HCT116 (cell line): ENCODE data around the gene RALGPS1. TPM values are rescaled to one million over a fixed set of nuclear protein-coding genes. Genes with fewer than 3 reads are reported as not detected.

Source experiments
- ATAC-seq: fragments of 200-7000 bp; cut with Tn5 transposase; 2 replicates; pipeline ENCODE4 v1.9.1; 2020; ENCODE audit warnings: mild to moderate bottlenecking, moderate library complexity
- BruUV-seq: library from RNA; stranded (reverse); fragments of 400-500 nt; replicated peaks from 2 replicates; lab custom pipeline; 2021; lab: Mats Ljungman, UMichigan
- CTCF ChIA-PET: fragments of 300-600 bp; sonication (Branson Sonifier 250); formaldehyde crosslinking; loops from one replicate; lab custom pipeline; 2021; ENCODE audit warnings: antibody characterized with exemption; lab: Charles Lee
- POLR2A ChIA-PET: fragments of 300-600, 350-600 bp; sonication (Branson Sonifier 250); formaldehyde crosslinking; loops from one replicate; lab custom pipeline; 2021; ENCODE audit warnings: antibody characterized with exemption; lab: Charles Lee
- RAD21 ChIA-PET, 2 experiments: fragments of 300-600 bp; sonication (Branson Sonifier 250); formaldehyde crosslinking; loops; one replicate each; lab custom pipeline; 2023; ENCODE audit warnings: low total read pairs in 2 of 2; ENCODE audit not compliant: uncharacterized antibody in 2 of 2, unreplicated experiment in 2 of 2, low non-redundant PET in 1 of 2; lab: Charles Lee
- DNase-seq: peaks from one replicate; pipeline ENCODE4 v3.0.0-alpha.2; 2010; ENCODE audit warnings: low read depth, low spot score
- H2AFZ ChIP-seq: fragments of 200-600 bp; shearing (Covaris generic), sonication (generic); 2 replicates; pipeline ENCODE4 v1.6.1; 2017; ENCODE audit warnings: low read depth, mixed run types, mixed read lengths, antibody characterized with exemption, low read length; ENCODE audit not compliant: poor library complexity, severe bottlenecking
- H3K27ac ChIP-seq: 2 replicates; pipeline ENCODE4 v1.5.1; 2012; ENCODE audit warnings: low read depth, low read length
- H3K27me3 ChIP-seq: fragments of 200-600 bp; sonication (generic); 2 replicates; pipeline ENCODE4 v1.6.1; 2016; ENCODE audit warnings: mixed run types, low read length, mixed read lengths; ENCODE audit not compliant: insufficient read depth
- H3K36me3 ChIP-seq, 2 experiments: fragments of 200-500 bp in 1 of 2; fragments of 200-600 bp in 1 of 2; sonication (Bioruptor generic) in 1 of 2; sonication (generic) in 1 of 2; 2 replicates each; pipeline versions ENCODE4 v1.5.1 to v1.6.1; 2014 to 2016; ENCODE audit warnings: low read length in 2 of 2, inconsistent platforms in 1 of 2, mixed read lengths in 1 of 2, mixed run types in 1 of 2; ENCODE audit not compliant: insufficient read depth in 2 of 2, control insufficient read depth in 1 of 2
- H3K4me1 ChIP-seq, 2 experiments: fragments of 200-600 bp in 1 of 2; sonication (generic) in 1 of 2; 2 replicates each; pipeline versions ENCODE4 v1.5.1 to v1.6.1; 2012 to 2017; ENCODE audit warnings: low read length in 2 of 2, inconsistent platforms in 1 of 2, mild to moderate bottlenecking in 1 of 2, mixed read lengths in 1 of 2, mixed run types in 1 of 2, moderate library complexity in 1 of 2; ENCODE audit not compliant: insufficient read depth in 2 of 2, control insufficient read depth in 1 of 2
- H3K4me2 ChIP-seq: fragments of 200-600 bp; sonication (generic); 2 replicates; pipeline ENCODE4 v1.6.1; 2017; ENCODE audit warnings: mixed run types, low read length, mixed read lengths
- H3K4me3 ChIP-seq, 2 experiments: fragments of 200-600 bp in 1 of 2; sonication (generic) in 1 of 2; replicated peaks in 1 of 2; 2 replicates each; pipeline ENCODE4 v1.5.1; 2011 to 2016; ENCODE audit warnings: low read length in 2 of 2, control low read depth in 1 of 2, low read depth in 1 of 2, mild to moderate bottlenecking in 1 of 2, mixed read lengths in 1 of 2, mixed run types in 1 of 2
- H3K79me2 ChIP-seq: fragments of 200-600 bp; sonication (generic); 2 replicates; pipeline ENCODE4 v1.6.1; 2017; ENCODE audit warnings: mild to moderate bottlenecking, mixed run types, low read length, moderate library complexity, mixed read lengths; ENCODE audit not compliant: insufficient read depth
- H3K9ac ChIP-seq: fragments of 200-600 bp; sonication (generic); 2 replicates; pipeline ENCODE4 v1.6.1; 2016; ENCODE audit warnings: low read length, mixed read lengths
- H3K9me2 ChIP-seq: fragments of 200-600 bp; sonication (generic), shearing (Covaris generic); 2 replicates; pipeline ENCODE4 v1.6.1; 2017; ENCODE audit warnings: mixed run types, mild to moderate bottlenecking, moderate library complexity; ENCODE audit not compliant: insufficient read depth
- H3K9me3 ChIP-seq, 2 experiments: fragments of 200-500 bp in 1 of 2; fragments of 200-600 bp in 1 of 2; sonication (Bioruptor generic) in 1 of 2; sonication (generic) in 1 of 2; 2 replicates each; pipeline ENCODE4 v1.6.1; 2014 to 2017; ENCODE audit warnings: low read length in 2 of 2, mixed read lengths in 2 of 2, inconsistent platforms in 1 of 2, low read depth in 1 of 2, mild to moderate bottlenecking in 1 of 2, mixed run types in 1 of 2, moderate library complexity in 1 of 2; ENCODE audit not compliant: control insufficient read depth in 1 of 2, insufficient read depth in 1 of 2
- H4K20me1 ChIP-seq: fragments of 200-600 bp; sonication (generic), shearing (Covaris generic); 2 replicates; pipeline ENCODE4 v1.6.1; 2017; ENCODE audit warnings: mixed run types, mild to moderate bottlenecking, moderate library complexity; ENCODE audit not compliant: insufficient read depth
- EGR1 ChIP-seq: IDR thresholded peaks from 2 replicates; pipeline ENCODE4 v1.6.1; 2012; ENCODE audit warnings: low read depth
- ELF1 ChIP-seq: IDR thresholded peaks from 2 replicates; pipeline ENCODE4 v1.6.1; 2012; ENCODE audit warnings: low read depth, borderline replicate concordance
- EZH2phosphoT487 ChIP-seq: fragments of 200-600 bp; IDR thresholded peaks from 2 replicates; pipeline ENCODE4 v1.6.1; 2018; ENCODE audit warnings: antibody characterized with exemption, borderline replicate concordance
- FOSL1 ChIP-seq: IDR thresholded peaks from 2 replicates; pipeline ENCODE4 v1.6.1; 2012; ENCODE audit warnings: low read depth
- JUND ChIP-seq: IDR thresholded peaks from 2 replicates; pipeline ENCODE4 v1.6.1; 2012
- MAX ChIP-seq: IDR thresholded peaks from 2 replicates; pipeline ENCODE4 v1.6.1; 2012
- POLR2A ChIP-seq: IDR thresholded peaks from 2 replicates; pipeline ENCODE4 v1.7.0; 2011; ENCODE audit warnings: borderline replicate concordance; ENCODE audit not compliant: insufficient read depth, insufficient read length; ENCODE audit errors: extremely low read depth
- POLR2AphosphoS5 ChIP-seq: IDR thresholded peaks from 2 replicates; pipeline ENCODE4 v1.6.1; 2011; ENCODE audit warnings: mild to moderate bottlenecking, low read depth, low read length, moderate library complexity
- RAD21 ChIP-seq: IDR thresholded peaks from 2 replicates; pipeline ENCODE4 v1.6.1; 2012; ENCODE audit warnings: low read depth, mild to moderate bottlenecking
- SIN3A ChIP-seq: IDR thresholded peaks from 2 replicates; pipeline ENCODE4 v1.6.1; 2012; ENCODE audit warnings: low read depth
- SRF ChIP-seq: IDR thresholded peaks from 2 replicates; pipeline ENCODE4 v1.6.1; 2012; ENCODE audit warnings: low read depth
- TCF7L2 ChIP-seq: IDR thresholded peaks from 2 replicates; pipeline ENCODE4 v1.7.0; 2011; ENCODE audit warnings: borderline replicate concordance, inconsistent platforms; ENCODE audit not compliant: insufficient read depth, insufficient read length; ENCODE audit errors: extremely low read depth
- YY1 ChIP-seq: IDR thresholded peaks from 2 replicates; pipeline ENCODE4 v1.6.1; 2011; ENCODE audit warnings: low read length, low read depth, moderate library complexity, mild to moderate bottlenecking; ENCODE audit not compliant: insufficient replicate concordance; ENCODE audit errors: extremely low read depth
- ZNF274 ChIP-seq: fragments of 200-500 bp; sonication (Bioruptor generic); IDR thresholded peaks from 2 replicates; pipeline ENCODE4 v1.6.1; 2014; ENCODE audit warnings: mild to moderate bottlenecking, low read depth, low read length, inconsistent platforms
- intact Hi-C: fragments of 100-400 bp; cut with micrococcal nuclease; formaldehyde crosslinking; loops from 2 replicates; pipeline ENCODE4 v1.10.0; 2022
- total RNA-seq: library from RNA; stranded (reverse); gene quantifications from one replicate; pipeline ENCODE4 v1.2.1, GENCODE V29; 2021; ENCODE audit not compliant: unreplicated experiment

Gene RALGPS1
- total RNA-seq, 1 experiment from 2014 or later, result 7.6 TPM

- Histone ChIP-seq H3K9me2 (no peaks in the 10 kb centered on the region), H4K20me1 (no peaks in the 10 kb centered on the region), H3K9me3 (no peaks in the 10 kb centered on the region), H3K4me1 (peaks cover 36 to 44% of the 10 kb centered on the region in 2 experiments), H3K9ac (no peak overlapping the region), H3K27ac (no peak overlapping the region), H3K36me3 (no peaks in the 10 kb centered on the region), H3K4me2 (no peak overlapping the region), H2AFZ (no peak overlapping the region), H3K27me3 (no peaks in the 10 kb centered on the region), H3K79me2 (no peaks in the 10 kb centered on the region), H3K4me3 (no peak overlapping the region)
- no TSS peak for BruUV-seq
- intact Hi-C loops, result no loop called here
- no peak for TF ChIP-seq SRF
- TF ChIP-seq EZH2phosphoT487, result no peak
- no peak for TF ChIP-seq SIN3A
- no peak for TF ChIP-seq TCF7L2
- TF ChIP-seq POLR2A, result no peak
- no peak for TF ChIP-seq JUND
- TF ChIP-seq POLR2AphosphoS5, result no peak
- no peak for TF ChIP-seq MAX
- TF ChIP-seq FOSL1, result no peak
- no peak for TF ChIP-seq ZNF274
- no peak for TF ChIP-seq RAD21
- TF ChIP-seq YY1, result no peak
- no peak for TF ChIP-seq ELF1
- no peak for TF ChIP-seq EGR1
- DNase-seq (no peak), ATAC-seq (no peak)
- ChIA-PET POLR2A (no interaction called here), CTCF (no interaction called here), RAD21 (no interaction called here)
Observed at GRCh38 chr9:126982215-126983002, 67.8 kb downstream of the RALGPS1 start.
